Hepatic stellate cell (primary cell): ENCODE data around the gene SLC5A1.
"Not testable (repeated sequence)": the region's sequence is repeated elsewhere in the genome, so short reads cannot be mapped to it uniquely, and the experiment has no call there.

Experiments
- DNase-seq: peaks from one replicate; pipeline ENCODE4 v3.0.0; 2011; ENCODE audit warnings: low spot score

SLC5A1 gene

GRCh38 chr22:32088084-32088483 lies 45.0 kb downstream of the SLC5A1 start:
- no peak for DNase-seq

GRCh38 chr22:32097018-32097417 lies 54.0 kb downstream of the SLC5A1 start:
- DNase-seq = no peak

- DNase-seq = no peak
Measured at GRCh38 chr22:32097881-32098499, 54.9 kb downstream of the SLC5A1 start.

- no peak for DNase-seq
Measured at GRCh38 chr22:32100711-32101110, 57.6 kb downstream of the SLC5A1 start.

- no peak for DNase-seq
Measured at GRCh38 chr22:32103658-32104315, 60.7 kb downstream of the SLC5A1 start.

- DNase-seq = no peak
Measured at GRCh38 chr22:32106930-32107329, 63.9 kb downstream of the SLC5A1 start.

GRCh38 chr22:32112380-32112779 lies 69.3 kb downstream of the SLC5A1 start:
- no peak for DNase-seq

GRCh38 chr22:32119568-32120235 lies 76.6 kb downstream of the SLC5A1 start:
- no peak for DNase-seq

- DNase-seq = no peak
Measured at GRCh38 chr22:32120603-32121002, 77.5 kb downstream of the SLC5A1 start.

- DNase-seq = no peak
Measured at GRCh38 chr22:32122899-32123298, 79.8 kb downstream of the SLC5A1 start.

GRCh38 chr22:32123657-32124056 lies 80.6 kb downstream of the SLC5A1 start:
- DNase-seq = no peak

GRCh38 chr22:32127904-32128303 lies 84.8 kb downstream of the SLC5A1 start:
- no peak for DNase-seq

- DNase-seq = no peak
Measured at GRCh38 chr22:32130464-32130863, 87.4 kb downstream of the SLC5A1 start.

- DNase-seq = no peak
Measured at GRCh38 chr22:32132126-32132525, 89.1 kb downstream of the SLC5A1 start.

- no peak for DNase-seq
Measured at GRCh38 chr22:32132783-32133182, 89.7 kb downstream of the SLC5A1 start.

- DNase-seq = not testable (repeated sequence)
Measured at GRCh38 chr22:32134796-32135195, 91.7 kb downstream of the SLC5A1 start.

- peak; percentile 37 for DNase-seq
Measured at GRCh38 chr22:32135958-32136357, 92.9 kb downstream of the SLC5A1 start.

GRCh38 chr22:32136881-32137280 lies 93.8 kb downstream of the SLC5A1 start:
- DNase-seq = not testable (repeated sequence)

- not testable (repeated sequence) for DNase-seq
Measured at GRCh38 chr22:32137731-32138324, 94.8 kb downstream of the SLC5A1 start.

GRCh38 chr22:32138576-32138975 lies 95.5 kb downstream of the SLC5A1 start:
- not testable (repeated sequence) for DNase-seq

GRCh38 chr22:32140688-32141087 lies 97.6 kb downstream of the SLC5A1 start:
- not testable (repeated sequence) for DNase-seq

GRCh38 chr22:32142600-32142999 lies 99.5 kb downstream of the SLC5A1 start:
- DNase-seq = no peak
